Common myeloid progenitor, CD34-positive (primary cell): ENCODE data around the gene MPPED1.

Experiments
- CTCF ChIA-PET: fragments of 350-600 bp; sonication (Branson Sonifier 250); formaldehyde crosslinking; loops from one replicate; lab custom pipeline; 2021; ENCODE audit warnings: antibody characterized with exemption; lab: Charles Lee
- POLR2A ChIA-PET: fragments of 350-600 bp; sonication (Branson Sonifier 250); formaldehyde crosslinking; loops from one replicate; lab custom pipeline; 2021; ENCODE audit warnings: antibody characterized with exemption; lab: Charles Lee
- DNase-seq, 3 donors: peaks; one replicate each; pipeline versions ENCODE4 v3.0.0 to v3.0.0-alpha.2; 2013
- H3K27ac ChIP-seq, 2 experiments: 1 replicate in 1 of 2; 2 replicates in 1 of 2; pipeline ENCODE4 v1.7.0; 2013; ENCODE audit warnings: inconsistent platforms in 2 of 2, low read length in 2 of 2, mild to moderate bottlenecking in 2 of 2, low read depth in 1 of 2, moderate library complexity in 1 of 2; ENCODE audit not compliant: severe bottlenecking in 2 of 2, insufficient read depth in 1 of 2, poor library complexity in 1 of 2
- H3K27me3 ChIP-seq, 5 experiments: replicated peaks in 2 of 5; 1 replicate in 3 of 5; 2 replicates in 2 of 5; pipeline versions ENCODE4 v1.6.1 to v1.7.0; 2013; ENCODE audit warnings: low read length in 4 of 5, mild to moderate bottlenecking in 2 of 5, moderate library complexity in 2 of 5, inconsistent platforms in 1 of 5; ENCODE audit not compliant: insufficient read depth in 5 of 5, control insufficient read depth in 4 of 5
- H3K36me3 ChIP-seq, 4 experiments: 1 replicate in 2 of 4; 2 replicates in 2 of 4; pipeline versions ENCODE4 v1.6.1 to v1.7.0; 2013; ENCODE audit warnings: low read length in 3 of 4, control low read depth in 1 of 4, mild to moderate bottlenecking in 1 of 4; ENCODE audit not compliant: control insufficient read depth in 4 of 4, insufficient read depth in 4 of 4
- H3K4me1 ChIP-seq, 4 experiments: 1 replicate in 3 of 4; 2 replicates in 1 of 4; pipeline versions ENCODE4 v1.6.1 to v1.7.1; 2013; ENCODE audit warnings: low read length in 3 of 4, mild to moderate bottlenecking in 3 of 4, control low read depth in 1 of 4, inconsistent platforms in 1 of 4, moderate library complexity in 1 of 4; ENCODE audit not compliant: control insufficient read depth in 4 of 4, insufficient read depth in 4 of 4; ENCODE audit errors: control extremely low read depth in 1 of 4
- H3K4me3 ChIP-seq, 7 experiments: 1 replicate in 4 of 7; 2 replicates in 3 of 7; pipeline versions ENCODE4 v1.5.1 to v1.7.0; 2013; ENCODE audit warnings: mild to moderate bottlenecking in 7 of 7, low read length in 6 of 7, moderate library complexity in 6 of 7, inconsistent platforms in 2 of 7, low read depth in 2 of 7, control low read depth in 1 of 7; ENCODE audit not compliant: insufficient read depth in 4 of 7, control insufficient read depth in 1 of 7; ENCODE audit errors: extremely low read depth in 1 of 7
- H3K9me3 ChIP-seq, 5 experiments: 1 replicate in 4 of 5; 2 replicates in 1 of 5; pipeline versions ENCODE4 v1.6.1 to v1.7.1; 2013; ENCODE audit warnings: low read length in 4 of 5, mild to moderate bottlenecking in 2 of 5, inconsistent platforms in 1 of 5, low read depth in 1 of 5, moderate library complexity in 1 of 5; ENCODE audit not compliant: control insufficient read depth in 4 of 5, insufficient read depth in 2 of 5; ENCODE audit errors: control extremely low read depth in 1 of 5
- WGBS: methylation state at CpG from one replicate; pipeline ENCODE4 v1.1.5; 2013; ENCODE audit not compliant: insufficient coverage; 5-methylcytosine and 5-hydroxymethylcytosine counted together

Gene MPPED1

DNA sequence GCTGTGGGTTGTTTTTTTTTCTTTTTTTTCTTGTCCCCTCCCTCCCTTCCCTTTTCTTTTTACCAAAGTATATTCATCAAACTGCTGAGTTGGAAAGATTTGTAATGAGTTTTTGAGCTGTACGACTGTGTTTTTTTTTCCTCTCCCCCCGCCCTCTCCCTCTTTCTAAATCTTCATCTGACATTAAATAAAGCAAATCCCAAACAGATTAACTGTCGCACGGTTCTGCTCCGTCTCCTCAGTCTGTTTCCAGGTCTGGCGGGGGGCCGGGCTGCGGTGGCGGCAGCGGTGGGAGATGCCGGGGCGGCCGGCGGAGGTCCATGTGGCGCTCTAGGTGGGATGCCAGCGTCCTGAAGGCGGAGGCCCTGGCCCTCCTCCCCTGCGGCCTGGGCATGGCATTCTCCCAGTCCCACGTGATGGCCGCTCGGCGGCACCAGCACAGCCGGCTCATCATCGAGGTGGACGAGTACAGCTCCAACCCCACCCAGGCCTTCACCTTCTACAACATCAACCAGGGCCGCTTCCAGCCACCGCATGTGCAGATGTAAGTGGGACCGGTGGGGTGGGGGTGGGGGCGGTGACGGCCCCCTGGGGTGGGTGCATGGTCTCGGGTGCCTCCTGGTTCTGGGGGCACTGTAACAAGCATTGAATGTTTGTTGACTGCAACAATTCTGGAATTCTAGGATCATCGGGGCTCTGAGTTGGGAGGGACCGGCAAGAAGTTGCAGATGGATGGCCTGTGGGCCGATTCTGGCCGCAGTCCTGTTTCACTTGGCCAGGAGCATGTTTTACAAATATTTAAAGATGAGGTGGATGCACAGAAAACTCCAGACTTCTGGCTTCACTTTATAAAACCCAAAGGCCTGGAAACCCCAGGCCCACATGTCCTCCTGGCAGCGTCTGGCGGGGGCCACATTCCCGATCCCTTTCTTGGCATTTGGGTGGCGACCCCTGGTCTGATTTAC is 13.1 kb downstream of the MPPED1 start:
- Histone ChIP-seq H3K4me1 (peaks cover 0 to 13% (median 6%) of the 10 kb centered on the region in 4 experiments), H3K9me3 (no peaks in the 10 kb centered on the region), H3K27ac (no peak overlapping the region), H3K27me3 (peaks cover 0 to 13% (median 0%) of the 10 kb centered on the region in 5 experiments), H3K4me3 (no peak overlapping the region), H3K36me3 (no peaks in the 10 kb centered on the region)
- no peak for DNase-seq
- ChIA-PET CTCF (no interaction called here), POLR2A (interaction anchor here (0.6 kb wide), 1 partner anchor 922 kb away, joined by 5 read pairs; no protein-coding TSS in a partner anchor)
- WGBS = 97% methylated on average over 31 of the region's 39 CpGs

DNA sequence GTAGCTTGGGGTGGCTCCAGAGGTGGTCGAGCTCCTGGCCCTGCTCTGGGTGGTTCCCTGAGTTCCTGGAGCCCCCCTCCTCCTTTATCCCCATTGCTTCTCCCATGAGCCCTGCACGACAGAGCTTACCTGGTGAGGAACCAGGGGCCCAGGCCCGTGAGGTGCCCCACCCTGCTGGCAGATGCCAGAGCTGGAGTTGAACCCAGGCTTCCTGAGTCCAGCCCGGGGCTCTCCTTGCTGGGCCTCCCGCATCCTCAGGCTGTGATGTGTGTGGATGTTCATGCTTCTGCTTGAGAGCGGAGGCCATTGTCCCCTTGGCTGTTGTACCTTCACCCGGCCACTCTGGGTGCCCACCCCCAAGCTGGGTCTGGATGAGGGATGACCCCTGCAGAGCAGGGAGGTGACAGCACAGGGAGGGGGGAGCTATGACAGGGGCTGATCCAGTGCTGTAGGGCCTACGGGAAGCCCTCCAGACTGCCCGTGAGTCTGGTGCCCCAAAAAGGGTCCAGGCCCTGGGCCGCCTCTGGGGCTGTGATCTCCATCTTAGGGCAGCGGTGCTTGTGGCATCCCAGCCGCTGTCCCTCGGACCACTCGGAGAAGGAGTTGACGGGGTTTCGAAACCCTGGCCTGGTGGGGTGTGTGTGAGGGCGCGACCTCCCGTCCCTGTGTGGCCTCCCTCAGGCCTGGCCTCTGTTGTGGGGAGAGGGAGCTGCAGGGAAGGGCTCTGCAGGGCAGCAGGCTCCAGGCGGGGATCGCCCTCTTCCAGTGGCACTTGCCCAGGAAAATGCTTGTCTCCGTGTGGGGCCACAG is 14.4 kb downstream of the MPPED1 start:
- Histone ChIP-seq H3K9me3 (no peaks in the 10 kb centered on the region), H3K36me3 (no peaks in the 10 kb centered on the region), H3K4me1 (peaks cover 0 to 13% (median 6%) of the 10 kb centered on the region in 4 experiments), H3K4me3 (no peak overlapping the region), H3K27me3 (peaks cover 0 to 17% (median 2%) of the 10 kb centered on the region in 5 experiments), H3K27ac (no peak overlapping the region)
- WGBS = 82% methylated on average over 16 of the region's 22 CpGs
- DNase-seq = no peak
- ChIA-PET CTCF (no interaction called here), POLR2A (no interaction called here)

DNA sequence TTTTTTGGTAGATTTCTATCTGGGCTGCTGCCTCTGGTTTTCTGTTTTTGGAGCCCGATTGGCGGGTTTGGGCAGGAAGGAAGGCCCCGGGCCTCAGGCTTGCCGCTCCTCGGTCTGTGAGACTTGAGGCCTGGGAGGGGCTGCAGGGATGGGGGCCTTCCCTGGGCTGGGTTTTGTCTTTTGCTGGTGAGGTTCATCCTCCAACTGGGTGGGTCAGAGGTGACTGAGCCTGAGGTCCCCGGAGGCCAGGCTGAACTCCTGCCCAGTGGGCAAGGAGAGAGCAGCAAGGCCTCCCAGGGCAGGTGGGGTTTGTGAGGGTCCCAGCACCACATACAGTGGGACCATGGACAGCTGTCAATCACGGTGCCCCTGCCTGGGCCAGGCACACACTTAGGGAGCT is 15.0 kb downstream of the MPPED1 start:
- Histone ChIP-seq H3K27ac (no peak overlapping the region), H3K4me1 (peaks cover 0 to 13% (median 6%) of the 10 kb centered on the region in 4 experiments), H3K27me3 (peaks cover 0 to 19% (median 5%) of the 10 kb centered on the region in 5 experiments), H3K4me3 (no peak overlapping the region), H3K36me3 (no peaks in the 10 kb centered on the region), H3K9me3 (no peaks in the 10 kb centered on the region)
- no peak for DNase-seq
- POLR2A ChIA-PET = no interaction called here
- CTCF ChIA-PET = no interaction called here
- WGBS = 30% methylated on average over 7 of the region's 7 CpGs

DNA sequence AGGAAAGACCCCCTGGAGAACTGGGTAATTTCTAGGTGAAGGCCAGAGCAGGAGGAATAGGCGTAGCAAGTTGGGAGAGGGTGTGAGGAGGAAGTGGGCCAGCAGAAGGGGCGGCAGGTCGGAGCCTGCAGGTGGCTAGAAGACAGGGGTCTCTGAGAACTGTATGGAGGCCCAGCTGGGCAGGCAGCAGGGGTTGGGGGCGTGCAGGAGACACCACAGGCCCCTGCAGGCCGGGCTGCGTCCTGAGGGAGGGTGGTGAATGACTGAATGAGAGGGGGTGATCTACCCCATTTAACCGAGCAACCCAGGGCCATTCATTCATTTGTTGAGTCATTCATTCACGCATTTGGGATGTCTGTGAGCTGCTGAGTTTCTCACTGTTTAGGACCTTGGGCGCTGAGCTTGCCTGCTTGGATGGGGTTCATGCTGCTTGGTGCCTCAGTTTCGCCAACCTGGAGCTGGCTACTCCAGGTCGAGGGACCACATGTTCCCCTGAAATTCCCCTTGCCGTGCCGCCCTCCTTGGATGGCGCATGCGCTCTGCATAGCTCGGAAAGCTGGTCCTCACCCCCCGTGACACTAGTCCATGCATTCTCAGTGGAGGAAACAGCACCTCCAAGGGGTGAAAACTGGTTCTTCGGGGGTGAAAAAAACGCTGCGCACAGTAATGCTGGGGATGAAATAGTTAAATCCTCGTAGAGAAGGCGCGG is 15.6 kb downstream of the MPPED1 start:
- H3K4me3 ChIP-seq = no peak overlapping the region
- POLR2A ChIA-PET = no interaction called here
- CTCF ChIA-PET = no interaction called here
- DNase-seq = no peak
- 86% methylated on average over 18 of the region's 23 CpGs for WGBS
- no peaks in the 10 kb centered on the region for H3K36me3 ChIP-seq
- no peaks in the 10 kb centered on the region for H3K9me3 ChIP-seq
- H3K27me3 ChIP-seq = peaks cover 0 to 19% (median 5%) of the 10 kb centered on the region in 5 experiments
- H3K27ac ChIP-seq = no peak overlapping the region
- peaks cover 0 to 13% (median 6%) of the 10 kb centered on the region in 4 experiments for H3K4me1 ChIP-seq

DNA sequence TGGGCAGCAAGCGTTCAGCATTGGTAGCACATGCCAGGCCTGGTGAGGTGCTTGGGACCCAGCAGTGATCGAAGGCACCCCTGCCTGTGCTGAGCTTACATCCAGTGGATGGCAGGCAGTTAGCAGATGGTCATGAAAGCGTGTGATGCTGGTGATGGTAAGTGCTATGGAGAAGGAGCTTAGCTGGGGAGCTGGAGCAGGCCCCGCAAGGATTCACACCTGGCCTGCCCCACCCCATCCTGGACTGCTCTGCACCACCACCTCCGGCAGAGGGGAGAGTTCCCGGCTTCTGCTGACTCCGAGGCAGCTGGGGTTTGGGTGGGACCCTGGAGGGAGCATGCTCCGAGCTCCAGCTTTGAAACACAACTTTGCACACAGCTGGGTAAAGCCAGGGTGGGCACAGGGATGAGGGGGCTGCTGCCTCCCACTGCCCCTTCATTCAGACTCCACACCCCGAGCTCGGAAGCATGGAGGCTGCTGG is 16.2 kb downstream of the MPPED1 start:
- 85% methylated on average over 5 of the region's 10 CpGs for WGBS
- ChIA-PET CTCF (no interaction called here), POLR2A (no interaction called here)
- no peaks in the 10 kb centered on the region for H3K9me3 ChIP-seq
- peaks cover 0 to 19% (median 5%) of the 10 kb centered on the region in 5 experiments for H3K27me3 ChIP-seq
- no peak overlapping the region for H3K4me3 ChIP-seq
- H3K36me3 ChIP-seq = no peaks in the 10 kb centered on the region
- no peak for DNase-seq
- no peak overlapping the region for H3K27ac ChIP-seq
- peaks cover 0 to 13% (median 6%) of the 10 kb centered on the region in 4 experiments for H3K4me1 ChIP-seq

DNA sequence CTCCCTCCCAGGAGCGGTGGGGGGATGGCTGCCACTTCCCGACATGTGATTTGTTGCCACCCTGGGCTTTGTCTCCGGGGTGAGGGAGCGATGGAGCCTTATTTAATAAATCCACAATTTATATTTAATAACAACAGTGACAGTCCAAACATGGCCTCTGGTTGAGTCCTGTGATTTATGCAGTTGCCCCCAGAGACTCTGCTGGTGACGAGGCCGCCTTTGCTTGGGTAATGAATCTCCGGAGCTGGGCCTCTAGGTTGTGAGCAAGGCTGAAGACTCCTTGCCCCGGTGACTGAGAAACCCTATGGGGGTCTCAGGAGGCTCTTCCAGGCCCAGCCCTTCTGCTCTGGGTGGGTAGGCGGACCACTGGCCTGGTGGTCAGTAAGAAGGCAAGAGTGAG is 16.7 kb downstream of the MPPED1 start:
- H3K9me3 ChIP-seq = no peaks in the 10 kb centered on the region
- peaks cover 0 to 24% (median 5%) of the 10 kb centered on the region in 5 experiments for H3K27me3 ChIP-seq
- DNase-seq = no peak
- H3K36me3 ChIP-seq = no peaks in the 10 kb centered on the region
- POLR2A ChIA-PET = no interaction called here
- CTCF ChIA-PET = no interaction called here
- 98% methylated on average over 8 of the region's 9 CpGs for WGBS
- H3K27ac ChIP-seq = no peak overlapping the region
- no peak overlapping the region for H3K4me3 ChIP-seq
- peaks cover 0 to 13% (median 6%) of the 10 kb centered on the region in 4 experiments for H3K4me1 ChIP-seq
